ENCODE results near the gene TOMM6.

TOMM6 gene

GRCh38 chr6:41750374-41750773 is 37.1 kb upstream of the TOMM6 start:
- Histone ChIP-seq H3K9me3 (ENCODE audit: severe bottlenecking) (no peaks in the 10 kb centered on the region), H3K4me3 (ENCODE audit: low read depth, low read length) (no peak overlapping the region), H3K27me3 (ENCODE audit: insufficient read depth, low read depth, severe bottlenecking) (no peaks in the 10 kb centered on the region), H3K27ac (no peak overlapping the region), H3K36me3 (no peaks in the 10 kb centered on the region)
- TF ChIP-seq, protein P1, sequence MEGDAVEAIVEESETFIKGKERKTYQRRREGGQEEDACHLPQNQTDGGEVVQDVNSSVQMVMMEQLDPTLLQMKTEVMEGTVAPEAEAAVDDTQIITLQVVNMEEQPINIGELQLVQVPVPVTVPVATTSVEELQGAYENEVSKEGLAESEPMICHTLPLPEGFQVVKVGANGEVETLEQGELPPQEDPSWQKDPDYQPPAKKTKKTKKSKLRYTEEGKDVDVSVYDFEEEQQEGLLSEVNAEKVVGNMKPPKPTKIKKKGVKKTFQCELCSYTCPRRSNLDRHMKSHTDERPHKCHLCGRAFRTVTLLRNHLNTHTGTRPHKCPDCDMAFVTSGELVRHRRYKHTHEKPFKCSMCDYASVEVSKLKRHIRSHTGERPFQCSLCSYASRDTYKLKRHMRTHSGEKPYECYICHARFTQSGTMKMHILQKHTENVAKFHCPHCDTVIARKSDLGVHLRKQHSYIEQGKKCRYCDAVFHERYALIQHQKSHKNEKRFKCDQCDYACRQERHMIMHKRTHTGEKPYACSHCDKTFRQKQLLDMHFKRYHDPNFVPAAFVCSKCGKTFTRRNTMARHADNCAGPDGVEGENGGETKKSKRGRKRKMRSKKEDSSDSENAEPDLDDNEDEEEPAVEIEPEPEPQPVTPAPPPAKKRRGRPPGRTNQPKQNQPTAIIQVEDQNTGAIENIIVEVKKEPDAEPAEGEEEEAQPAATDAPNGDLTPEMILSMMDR (IDR thresholded peaks at IDR 0.05; ENCODE audit: low read depth, low read length) = no peak
- peak; percentile 51 for DNase-seq

DNA sequence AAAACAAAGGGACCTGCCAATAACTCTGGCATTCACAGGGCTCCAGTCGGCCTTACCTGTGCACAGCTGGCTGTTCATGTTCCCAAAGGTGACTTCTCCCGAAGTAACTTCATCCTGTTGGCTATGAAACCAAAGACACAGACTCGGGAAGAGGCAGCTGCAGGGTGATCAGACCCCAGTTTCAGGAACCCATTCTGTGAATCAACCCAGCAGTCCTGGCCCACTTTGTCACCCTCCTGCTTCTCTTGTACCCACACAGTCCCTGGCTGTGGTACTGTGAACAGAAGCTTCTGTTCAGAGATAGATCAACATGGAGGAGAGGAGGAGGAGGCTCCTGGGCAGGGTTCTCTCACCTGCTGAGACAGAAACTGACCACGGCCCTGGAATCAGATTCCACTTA is 31.6 kb upstream of the TOMM6 start:
- no peak overlapping the region for H3K27ac ChIP-seq
- H3K36me3 ChIP-seq = no peaks in the 10 kb centered on the region
- DNase-seq = no peak
- H3K9me3 ChIP-seq (ENCODE audit: severe bottlenecking) = no peaks in the 10 kb centered on the region
- H3K27me3 ChIP-seq (ENCODE audit: insufficient read depth, low read depth, severe bottlenecking) = no peaks in the 10 kb centered on the region
- TF ChIP-seq, protein P1 (IDR thresholded peaks at IDR 0.05; ENCODE audit: low read depth, low read length) = no peak
- H3K4me3 ChIP-seq (ENCODE audit: low read depth, low read length) = no peak overlapping the region

DNA sequence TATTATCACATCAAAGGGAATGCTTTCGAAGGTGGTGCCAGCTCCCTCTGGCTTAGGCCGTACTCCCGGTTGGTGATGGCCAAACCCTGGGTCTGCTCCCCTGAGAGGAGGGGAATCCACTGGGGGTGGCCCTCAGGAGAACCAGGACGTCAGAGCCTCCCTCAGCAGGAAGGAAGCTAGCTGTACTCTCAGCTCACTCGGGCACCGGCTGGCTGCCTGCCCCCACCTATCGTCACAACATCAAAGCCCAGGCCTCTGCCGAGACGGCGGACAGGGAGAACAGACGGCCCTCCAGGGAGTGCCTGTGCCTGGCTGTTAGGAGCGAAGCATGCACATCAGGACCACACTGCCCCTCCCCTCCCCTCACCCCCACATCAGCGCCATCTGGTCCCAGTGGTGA is 31.1 kb upstream of the TOMM6 start:
- Histone ChIP-seq H3K27ac (no peak overlapping the region), H3K36me3 (no peaks in the 10 kb centered on the region), H3K4me3 (ENCODE audit: low read depth, low read length) (no peak overlapping the region), H3K9me3 (ENCODE audit: severe bottlenecking) (no peaks in the 10 kb centered on the region), H3K27me3 (ENCODE audit: insufficient read depth, low read depth, severe bottlenecking) (no peaks in the 10 kb centered on the region)
- no peak for DNase-seq
- TF ChIP-seq, protein P1 (IDR thresholded peaks at IDR 0.05; ENCODE audit: low read depth, low read length) = no peak

DNA sequence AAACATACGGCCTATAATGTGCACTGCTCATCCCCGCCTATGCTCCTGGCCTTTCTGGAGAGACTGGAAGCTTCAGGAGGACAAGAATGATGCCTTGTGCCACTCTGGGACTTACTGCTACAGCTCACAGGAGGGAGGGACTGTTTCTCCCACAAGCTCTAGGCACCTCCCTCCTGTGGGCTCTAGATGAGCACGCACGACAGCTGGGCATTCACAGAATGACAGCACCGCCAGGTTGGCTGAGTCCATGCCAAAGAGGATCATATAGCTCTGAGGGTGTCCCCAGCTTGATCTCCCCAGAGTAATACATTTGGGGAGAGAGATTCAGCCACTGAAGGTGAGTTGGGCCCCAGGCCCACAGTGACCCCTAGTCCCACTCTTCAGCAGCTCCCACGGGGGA is 30.2 kb upstream of the TOMM6 start:
- H3K36me3 ChIP-seq = no peaks in the 10 kb centered on the region
- H3K9me3 ChIP-seq (ENCODE audit: severe bottlenecking) = no peaks in the 10 kb centered on the region
- no peaks in the 10 kb centered on the region for H3K27me3 ChIP-seq (ENCODE audit: insufficient read depth, low read depth, severe bottlenecking)
- TF ChIP-seq, protein P1 (IDR thresholded peaks at IDR 0.05; ENCODE audit: low read depth, low read length) = no peak
- no peak overlapping the region for H3K4me3 ChIP-seq (ENCODE audit: low read depth, low read length)
- DNase-seq = peak; percentile 55
- no peak overlapping the region for H3K27ac ChIP-seq

- Histone ChIP-seq H3K36me3 (no peaks in the 10 kb centered on the region), H3K27ac (no peak overlapping the region), H3K27me3 (ENCODE audit: insufficient read depth, low read depth, severe bottlenecking) (no peaks in the 10 kb centered on the region), H3K4me3 (ENCODE audit: low read depth, low read length) (no peak overlapping the region), H3K9me3 (ENCODE audit: severe bottlenecking) (no peaks in the 10 kb centered on the region)
- DNase-seq = no peak
- TF ChIP-seq, protein P1 (IDR thresholded peaks at IDR 0.05; ENCODE audit: low read depth, low read length) = no peak
Measured at GRCh38 chr6:41757931-41758640, 29.4 kb upstream of the TOMM6 start.

- no peaks in the 10 kb centered on the region for H3K9me3 ChIP-seq (ENCODE audit: severe bottlenecking)
- no peak for DNase-seq
- H3K36me3 ChIP-seq = no peaks in the 10 kb centered on the region
- no peak overlapping the region for H3K4me3 ChIP-seq (ENCODE audit: low read depth, low read length)
- no peaks in the 10 kb centered on the region for H3K27me3 ChIP-seq (ENCODE audit: insufficient read depth, low read depth, severe bottlenecking)
- no peak overlapping the region for H3K27ac ChIP-seq
- TF ChIP-seq, protein P1 (IDR thresholded peaks at IDR 0.05; ENCODE audit: low read depth, low read length) = no peak
Measured at GRCh38 chr6:41758641-41759035, 28.9 kb upstream of the TOMM6 start.

All from WERI-Rb-1 (cell line).